HG03139 (cell line): ENCODE data around the gene HIVEP3.

Experiments
- ATAC-seq: cut with Tn5 transposase; IDR thresholded peaks from one replicate; pipeline ENCODE4 v1.9.1; 2021; ENCODE audit not compliant: unreplicated experiment

HIVEP3 gene

DNA sequence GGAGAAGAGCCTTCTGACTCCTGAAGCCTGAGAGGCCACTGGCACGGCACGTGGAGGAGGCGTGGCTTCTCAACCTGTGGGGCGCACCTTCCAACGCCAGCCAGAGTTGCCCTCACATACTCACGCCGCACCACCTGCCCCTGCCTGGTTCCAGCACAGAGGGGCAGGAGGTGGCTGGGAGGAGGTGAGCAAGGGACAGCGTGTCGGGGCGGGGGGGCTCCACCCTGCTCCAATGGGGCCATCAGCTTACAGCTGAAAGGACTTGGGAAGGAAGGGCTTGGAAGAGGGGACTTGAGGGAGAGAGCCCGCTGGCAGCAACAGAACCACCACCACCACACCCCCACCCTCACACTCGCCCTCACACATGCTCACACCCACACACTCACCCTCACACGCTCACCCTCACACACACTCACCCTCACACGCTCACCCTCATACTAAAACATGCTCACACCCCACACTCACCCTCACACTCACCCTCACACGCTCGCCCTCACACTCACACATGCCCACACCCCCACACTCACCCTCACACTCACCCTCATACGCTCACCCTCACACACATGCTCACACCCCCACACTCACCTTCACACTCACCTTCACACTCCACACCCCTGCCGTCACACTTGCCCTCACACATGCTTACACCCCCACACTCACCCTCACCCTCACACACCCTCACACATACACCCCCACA lies 392.7 kb downstream of the HIVEP3 start:
- no peak for ATAC-seq

DNA sequence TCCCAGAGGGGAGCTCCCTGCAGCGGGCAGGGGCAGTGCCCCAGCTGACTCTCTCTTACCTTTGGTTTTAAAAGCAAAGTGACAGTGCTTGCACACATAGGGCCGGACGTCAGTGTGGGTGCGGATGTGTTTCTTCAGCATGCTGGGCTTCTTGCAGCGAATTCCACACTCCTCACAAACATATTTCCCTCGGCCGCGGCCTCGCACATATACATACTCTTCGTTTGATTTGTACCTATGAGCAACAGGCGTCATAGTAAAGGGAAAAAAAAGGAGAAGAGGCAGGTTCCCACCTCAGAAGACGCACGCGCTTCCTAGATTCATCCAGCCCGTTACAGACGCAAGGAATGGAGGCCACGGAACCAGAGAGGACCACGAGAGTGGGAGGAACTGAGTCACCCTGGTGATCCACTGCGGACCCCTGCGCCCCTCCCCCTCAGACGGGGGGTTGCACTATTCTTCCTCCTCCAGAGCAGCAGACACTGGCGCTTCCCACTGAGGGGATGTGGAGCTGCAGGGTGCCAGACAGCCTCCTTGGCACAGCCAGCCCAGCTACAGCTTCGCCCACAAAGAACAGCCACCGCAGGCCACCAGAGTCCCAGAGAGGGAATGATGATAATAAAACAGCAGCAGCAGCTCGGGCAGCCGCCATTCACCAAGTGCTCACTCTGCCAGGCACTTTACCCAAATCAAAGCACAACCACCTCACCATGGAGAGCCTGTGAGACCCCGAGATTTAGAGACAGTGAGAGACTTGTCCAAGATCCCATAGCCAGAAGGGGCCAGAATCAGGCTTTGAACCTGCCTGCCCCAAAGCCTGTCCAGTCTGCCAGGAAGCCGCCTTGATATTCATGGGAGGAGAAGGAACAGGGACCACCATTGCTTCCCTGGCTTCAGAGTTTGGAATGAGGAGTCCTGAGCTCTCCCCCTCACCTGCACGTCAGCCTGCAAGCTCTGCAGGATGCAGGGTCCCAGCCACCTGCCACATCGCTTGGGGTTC lies 393.7 kb downstream of the HIVEP3 start:
- ATAC-seq: no peak

DNA sequence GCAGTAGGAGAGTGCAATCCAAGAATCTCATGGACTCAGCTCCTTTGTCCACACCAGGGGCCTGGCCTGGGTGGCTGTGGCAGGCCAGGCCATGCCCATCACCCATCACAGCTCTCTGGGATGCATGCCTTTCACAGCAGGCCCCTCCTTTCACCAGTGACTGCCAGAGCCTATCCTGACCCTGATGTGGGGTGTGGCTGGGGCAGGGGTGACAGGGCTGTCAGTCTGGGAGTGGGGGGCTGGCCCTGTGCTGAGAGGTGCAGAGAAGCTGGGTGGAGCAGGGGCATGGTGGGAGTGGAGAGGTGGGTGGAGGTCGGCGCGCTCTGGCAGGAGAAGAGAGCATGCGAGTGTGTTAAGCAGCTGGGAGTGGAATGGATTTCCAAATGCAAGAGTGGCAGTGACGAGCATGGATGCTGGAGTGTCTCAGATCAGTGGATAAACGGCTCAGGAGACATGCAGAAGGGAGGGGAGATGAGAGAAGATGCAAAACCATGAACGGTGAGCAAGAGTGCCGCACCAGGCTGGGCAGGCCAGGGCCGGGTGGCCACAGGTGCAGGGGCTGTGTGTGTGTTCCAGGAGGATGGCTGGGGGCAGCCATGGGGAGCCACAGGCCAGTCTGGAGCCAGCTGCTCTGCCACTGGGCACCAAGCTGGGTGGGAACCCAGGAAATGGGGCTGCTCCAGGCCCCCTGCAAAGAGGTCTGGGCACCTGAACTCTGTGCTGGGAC lies 394.6 kb downstream of the HIVEP3 start:
- ATAC-seq: no peak

DNA sequence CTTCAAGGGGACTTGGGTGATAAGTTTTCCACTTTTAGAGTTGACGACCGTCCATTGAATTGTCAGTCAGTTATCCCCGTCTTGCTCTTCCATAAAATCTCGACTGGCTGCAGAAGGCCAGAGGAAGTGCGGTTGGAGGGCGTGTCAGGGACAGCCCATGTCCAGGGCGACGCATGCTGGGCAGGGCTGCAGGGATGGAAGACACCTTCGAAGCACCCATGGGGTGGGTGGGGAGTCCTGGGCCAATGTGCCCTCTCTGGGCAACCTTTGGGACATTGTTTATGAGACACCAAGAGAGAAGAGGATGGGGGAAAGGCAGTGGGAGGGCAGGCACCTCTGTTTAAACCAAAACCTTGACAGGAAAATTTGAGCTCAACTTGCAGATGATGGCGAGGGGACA lies 395.7 kb downstream of the HIVEP3 start:
- ATAC-seq: no peak

DNA sequence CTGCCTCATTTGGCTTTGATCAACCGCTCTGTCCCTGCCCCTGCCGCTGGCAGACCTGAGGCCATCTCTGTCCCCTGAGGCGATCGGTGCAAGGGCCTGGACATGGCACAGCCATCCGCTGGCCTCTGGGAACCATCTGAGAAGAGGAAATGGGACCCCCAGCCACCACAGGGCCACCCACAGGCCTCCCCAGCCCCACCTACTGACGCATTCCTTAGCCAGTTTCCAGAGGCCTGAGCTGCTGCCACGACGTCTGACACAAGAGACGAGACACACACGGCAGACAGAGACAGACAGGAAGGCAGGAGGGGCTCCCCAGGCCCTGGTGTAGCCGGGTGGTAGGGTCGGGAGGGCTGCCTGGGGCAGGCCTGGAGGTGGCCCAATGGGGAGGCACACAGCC lies 397.0 kb downstream of the HIVEP3 start:
- ATAC-seq: no peak

DNA sequence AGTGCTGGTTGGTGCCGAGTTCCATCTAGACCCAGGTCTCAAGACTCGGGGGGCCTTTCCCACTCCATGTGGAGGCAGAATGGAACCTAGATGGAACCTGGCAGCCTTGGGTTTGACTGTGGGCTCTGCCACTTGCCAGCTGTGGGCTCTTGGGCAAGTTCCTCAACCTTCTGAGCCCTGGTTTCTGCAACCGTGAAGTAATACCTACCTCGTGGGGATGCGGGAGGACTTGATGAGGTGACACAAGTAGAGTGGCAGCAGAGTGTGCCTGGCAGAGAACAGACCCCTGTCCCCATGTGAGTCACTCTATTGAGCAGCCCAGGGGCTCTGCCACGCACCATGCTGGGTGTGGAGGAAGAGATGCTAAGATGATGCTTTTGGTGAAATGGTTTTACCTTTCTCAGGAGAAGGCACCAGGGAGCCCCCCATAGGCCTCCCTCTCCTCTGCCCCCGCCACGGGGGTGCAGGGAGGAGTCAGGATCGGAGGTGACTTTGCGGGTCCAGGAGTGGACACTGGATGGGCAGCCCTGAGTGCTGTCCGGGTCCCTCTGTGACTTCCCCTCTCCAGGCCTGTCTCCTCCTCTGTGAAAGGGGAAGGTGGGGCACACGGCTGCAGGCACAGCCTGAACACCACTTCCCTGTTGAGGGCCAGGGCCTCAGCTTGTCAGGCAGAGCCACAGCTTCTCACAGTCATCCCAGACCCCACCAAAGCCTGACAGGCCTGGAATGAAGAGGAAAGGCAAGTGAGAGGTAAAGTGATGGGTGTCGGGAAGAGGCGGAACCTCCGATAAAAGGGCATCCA lies 397.6 kb downstream of the HIVEP3 start:
- no peak for ATAC-seq

DNA sequence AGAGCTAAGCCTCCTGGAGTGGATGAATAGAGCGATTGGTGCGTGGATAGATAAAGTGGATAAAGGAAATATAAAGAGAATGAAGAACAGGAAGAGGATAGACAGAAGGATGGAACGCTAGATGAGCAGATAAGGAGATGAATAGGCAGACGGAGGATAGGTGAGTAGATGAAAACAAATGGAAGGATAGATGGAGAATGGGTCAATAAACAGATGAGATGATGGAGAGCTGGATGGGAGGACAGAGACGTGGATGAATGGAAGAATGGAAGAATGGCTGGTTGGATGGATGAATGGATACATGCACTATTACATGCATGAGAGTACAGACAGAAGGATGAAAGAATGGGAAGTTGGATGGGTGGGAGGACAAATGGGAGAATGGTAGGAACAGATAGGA lies 399.1 kb downstream of the HIVEP3 start:
- no peak for ATAC-seq

DNA sequence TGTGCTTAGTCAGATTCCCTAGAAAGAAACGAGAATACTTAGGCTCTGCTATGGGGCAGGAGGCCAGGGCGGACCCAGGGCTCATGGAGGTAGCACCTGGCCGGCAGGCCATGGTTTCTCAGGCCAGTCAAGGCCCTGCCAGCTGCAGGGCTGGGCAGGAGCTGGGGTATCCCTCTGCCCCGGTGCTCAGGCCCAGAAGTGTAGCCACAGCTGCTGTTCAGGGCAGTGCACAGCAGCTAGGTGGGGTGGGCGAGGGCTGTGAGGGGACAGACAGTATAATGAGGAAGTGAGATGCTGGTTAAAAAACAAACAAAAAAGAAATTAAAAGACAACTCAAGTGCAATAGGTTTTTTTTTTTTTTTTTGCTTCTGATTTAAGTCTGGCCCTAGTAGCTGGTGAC lies 400.3 kb downstream of the HIVEP3 start:
- no peak for ATAC-seq

DNA sequence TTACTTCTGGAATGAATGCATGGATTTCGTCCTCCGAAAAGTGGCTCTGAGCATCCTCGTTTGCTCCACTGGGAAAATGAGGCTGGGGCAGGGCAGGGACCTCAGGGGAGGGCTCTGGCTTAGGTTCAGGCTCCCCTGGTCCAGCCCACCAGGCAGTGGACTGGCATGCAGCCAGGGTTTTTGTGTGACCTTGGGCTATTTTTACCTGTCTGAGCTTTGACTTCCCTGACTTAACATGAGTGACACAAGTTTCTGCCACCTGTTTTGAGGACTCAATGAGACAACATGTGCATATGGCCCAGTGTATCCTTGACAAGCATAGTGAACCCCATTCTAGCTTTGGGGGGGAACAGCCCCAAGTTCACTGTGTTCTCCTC lies 401.7 kb downstream of the HIVEP3 start:
- ATAC-seq: no peak

DNA sequence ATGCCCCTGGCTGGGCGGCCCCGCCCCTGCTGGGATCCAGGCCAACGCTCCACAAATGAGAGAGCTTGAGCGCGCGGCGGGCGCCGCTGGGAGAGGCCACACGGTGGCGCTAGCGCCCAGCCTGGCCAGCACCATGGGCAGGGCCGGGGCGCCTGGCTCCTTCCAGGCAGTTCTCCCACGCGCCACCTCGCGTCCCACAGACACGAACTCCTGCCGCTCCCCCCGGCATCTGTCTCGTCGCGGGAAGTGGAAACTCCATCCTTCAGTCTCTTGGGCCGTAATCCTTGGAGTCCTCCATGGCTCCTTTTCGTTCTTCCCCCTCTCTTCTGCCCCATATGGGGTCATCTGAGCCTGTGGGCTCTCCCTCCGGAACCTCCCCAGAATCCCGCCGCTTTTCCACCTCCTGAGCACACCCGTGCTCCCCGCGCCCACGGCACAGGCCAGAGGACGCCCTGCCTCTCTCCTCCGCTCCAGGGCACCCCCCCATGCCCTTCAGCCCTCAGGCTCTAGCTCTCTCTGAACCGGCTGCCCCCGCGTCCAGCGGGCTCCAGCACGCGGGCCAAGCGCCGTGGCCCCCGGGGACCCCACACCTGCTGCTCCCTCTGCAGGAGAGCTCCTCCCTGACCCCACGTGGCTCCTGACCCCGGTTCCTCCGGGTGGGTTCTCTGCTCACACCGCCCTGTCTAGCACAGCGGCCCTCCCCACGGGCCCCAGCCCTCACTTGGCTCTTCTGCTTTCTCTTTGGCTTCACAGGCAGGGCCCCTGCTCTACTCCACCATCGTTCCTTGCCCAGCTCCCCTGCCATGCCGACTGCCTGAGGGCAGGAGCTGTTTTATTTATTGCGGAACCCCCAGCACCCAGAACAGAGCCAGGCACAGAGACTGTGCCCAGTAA lies 402.3 kb downstream of the HIVEP3 start:
- ATAC-seq: peak; percentile 47

DNA sequence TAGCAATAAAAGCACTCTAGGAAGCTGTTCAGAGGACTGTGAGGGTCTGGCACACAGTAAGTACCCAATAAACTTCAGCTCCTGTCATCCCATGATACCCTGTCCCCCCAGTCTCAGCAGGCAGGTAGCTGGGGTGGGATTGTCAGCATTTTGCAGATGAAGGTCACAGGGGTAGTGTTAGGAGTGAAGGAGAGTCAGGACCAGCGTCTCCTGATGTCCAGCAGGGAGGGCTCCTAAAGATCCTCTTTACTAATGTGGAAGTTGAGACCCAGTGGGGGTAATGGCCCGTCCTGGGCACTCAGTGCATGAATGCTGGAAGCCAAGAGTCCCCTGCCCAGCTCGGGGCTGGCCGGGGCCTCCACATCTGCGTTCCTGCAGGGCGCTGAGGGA lies 402.9 kb downstream of the HIVEP3 start:
- ATAC-seq: no peak

DNA sequence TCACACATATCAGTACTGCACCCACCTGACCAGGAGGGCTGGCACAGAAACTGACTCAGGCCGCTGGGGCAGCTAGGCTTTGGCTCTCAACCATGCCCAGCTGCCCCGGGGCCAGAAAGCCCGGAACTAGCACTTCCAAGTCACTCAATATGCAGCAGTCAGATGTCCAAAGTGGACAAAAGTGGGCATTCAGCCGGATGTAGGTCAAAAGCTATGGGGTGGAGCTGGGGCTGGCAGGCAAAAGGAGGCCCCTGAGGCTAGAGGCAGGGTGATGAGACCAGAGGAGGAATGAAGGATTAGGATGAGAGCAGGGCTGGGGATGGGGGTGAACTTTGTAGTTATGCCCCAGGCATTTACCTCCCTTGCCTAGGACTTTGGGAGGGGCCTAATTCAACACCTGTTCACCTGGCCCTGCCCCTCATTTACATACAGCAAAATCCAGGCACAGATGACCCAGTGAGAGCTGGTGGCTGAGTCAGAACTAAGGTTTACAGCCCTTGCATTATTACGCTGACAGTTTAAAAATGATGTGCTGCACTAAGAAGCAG lies 403.5 kb downstream of the HIVEP3 start:
- ATAC-seq: no peak

DNA sequence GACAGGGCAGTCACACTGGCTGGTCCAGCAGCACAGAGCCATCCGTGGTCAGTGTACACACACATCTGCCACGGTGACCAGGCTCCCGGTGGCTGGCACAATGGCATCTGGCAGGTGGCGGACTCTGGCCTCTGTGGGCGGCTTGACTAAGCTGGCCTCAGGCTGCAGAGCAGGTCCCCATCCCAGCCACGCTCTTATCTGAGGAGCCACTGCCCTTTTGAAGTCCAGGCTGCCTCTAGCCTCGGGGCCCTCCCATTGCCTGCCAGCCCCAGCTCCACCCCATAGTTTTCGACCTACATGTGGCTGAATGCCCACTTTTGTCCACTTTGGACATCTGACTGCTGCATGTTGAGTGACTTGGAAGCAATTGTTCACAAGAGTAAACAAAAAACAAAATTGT lies 404.3 kb downstream of the HIVEP3 start:
- ATAC-seq: no peak

DNA sequence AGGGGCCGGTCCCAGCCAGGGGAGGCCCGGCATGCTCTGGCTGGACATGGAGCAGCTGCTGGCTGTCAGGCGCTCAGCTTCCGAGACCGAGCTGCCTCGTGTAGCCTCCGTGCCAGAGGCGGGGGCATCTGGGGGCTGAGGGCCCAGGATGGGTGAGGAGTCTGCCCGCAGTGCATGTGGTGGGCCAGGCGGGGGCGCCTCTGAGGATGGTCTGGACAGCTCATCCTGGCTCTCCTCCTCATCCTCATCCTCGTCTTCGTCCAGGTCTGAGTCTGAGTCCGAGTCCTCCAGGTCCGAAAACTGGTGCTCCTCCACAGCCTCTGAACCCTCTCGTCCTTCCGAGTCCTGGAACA lies 405.4 kb downstream of the HIVEP3 start:
- ATAC-seq: no peak

DNA sequence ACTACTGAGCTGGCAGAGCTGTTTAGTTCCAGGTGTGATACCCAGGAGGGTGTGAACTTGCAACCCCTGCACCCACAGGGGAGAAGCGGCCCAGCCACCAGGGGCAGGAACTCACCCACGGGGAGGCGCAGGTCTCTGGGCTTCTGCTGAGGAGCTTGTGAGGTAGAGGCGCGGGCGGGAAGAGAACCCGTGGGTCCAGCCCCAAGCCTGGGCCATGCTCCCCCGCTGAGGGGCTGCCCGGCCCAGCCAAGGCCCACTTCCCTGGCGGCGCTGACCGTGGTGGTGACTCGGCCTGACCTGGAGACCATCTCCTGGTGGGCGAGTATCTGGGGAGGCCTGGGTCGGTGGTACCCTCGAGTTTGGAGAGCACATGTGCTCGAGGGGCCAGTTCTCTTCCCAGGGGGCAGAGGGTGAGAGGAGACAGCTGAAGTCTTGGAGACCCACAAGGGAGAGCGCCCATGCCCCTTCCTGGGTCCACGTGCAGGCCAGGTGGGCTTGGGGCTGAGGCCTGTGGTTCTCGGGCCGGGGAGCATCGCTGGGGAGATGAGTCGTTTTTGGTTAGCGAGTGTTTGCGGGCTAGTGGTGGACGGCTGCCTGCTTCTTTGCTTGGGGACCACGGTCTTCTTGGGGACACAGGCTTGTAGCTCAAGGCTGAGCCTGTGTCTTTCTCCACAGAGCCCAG lies 405.9 kb downstream of the HIVEP3 start:
- no peak for ATAC-seq

DNA sequence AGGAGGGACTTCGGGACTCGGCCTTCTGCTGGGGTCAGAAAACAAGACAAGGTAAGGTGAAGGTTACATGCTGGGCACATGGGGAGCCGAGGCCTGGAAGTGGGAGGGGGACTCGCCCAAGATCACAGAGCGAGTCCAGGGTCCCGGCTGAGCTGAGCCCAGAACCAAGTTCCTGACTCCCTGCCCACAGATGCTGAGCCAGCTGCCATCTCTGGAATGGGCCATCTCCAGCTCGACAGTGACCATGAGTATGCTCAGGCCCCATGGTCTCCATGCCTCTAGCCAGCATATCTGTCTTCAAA lies 407.5 kb downstream of the HIVEP3 start:
- no peak for ATAC-seq

DNA sequence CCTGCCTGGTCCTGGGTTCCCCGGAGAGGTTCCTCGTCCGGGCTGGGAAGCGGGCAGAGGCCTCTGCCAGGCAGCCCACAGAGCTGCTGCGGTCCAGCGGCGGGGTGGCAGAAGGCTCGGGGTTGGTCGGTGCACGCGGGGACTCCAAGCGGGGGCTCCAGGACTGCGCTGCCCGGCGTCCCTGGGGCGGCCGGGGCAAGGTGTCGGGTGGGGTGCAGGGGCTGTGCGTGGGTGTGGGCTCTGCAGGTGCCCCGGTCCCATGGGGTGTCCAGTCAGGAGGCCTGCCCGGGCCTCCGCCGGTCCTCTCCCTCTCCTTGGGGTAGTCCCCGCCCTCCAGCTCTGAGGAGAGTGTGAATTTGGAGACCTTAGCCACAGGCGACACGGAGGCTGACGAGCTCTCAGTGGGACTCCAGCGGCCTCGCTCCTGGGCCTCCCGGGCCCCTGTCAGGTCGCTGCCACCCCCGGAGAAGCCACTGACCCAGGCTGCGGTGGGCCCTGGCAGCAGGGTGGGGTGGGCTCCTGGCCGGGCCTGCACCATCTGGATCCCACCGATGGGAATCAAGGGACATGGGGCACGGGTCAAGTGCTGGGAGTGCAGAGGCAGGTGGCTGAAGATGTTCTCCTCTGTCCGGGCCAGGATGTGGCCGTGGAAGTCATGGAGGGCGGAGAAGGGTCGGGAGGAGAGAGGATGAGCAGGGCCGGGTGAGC lies 408.0 kb downstream of the HIVEP3 start:
- no peak for ATAC-seq

DNA sequence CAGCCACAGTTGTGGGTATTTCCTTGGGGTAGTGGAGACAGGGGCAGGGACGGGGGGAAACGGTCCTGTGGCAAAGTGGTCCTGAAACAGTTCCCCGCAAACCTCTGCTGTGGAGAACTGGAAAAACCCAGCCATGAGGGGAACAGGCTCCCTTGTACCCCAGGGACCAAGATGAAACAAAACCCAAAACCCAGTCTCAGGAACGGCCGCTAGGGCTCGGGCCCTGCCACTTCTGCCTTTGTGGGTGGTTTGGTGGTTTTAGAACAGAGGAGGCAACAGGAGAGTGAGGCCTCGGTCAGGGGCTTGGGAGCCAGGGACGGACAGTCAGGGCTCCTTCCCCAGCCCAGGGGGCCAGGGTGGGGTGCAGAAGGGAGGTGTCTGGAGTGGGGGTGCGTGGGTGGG lies 409.5 kb downstream of the HIVEP3 start:
- ATAC-seq: no peak

DNA sequence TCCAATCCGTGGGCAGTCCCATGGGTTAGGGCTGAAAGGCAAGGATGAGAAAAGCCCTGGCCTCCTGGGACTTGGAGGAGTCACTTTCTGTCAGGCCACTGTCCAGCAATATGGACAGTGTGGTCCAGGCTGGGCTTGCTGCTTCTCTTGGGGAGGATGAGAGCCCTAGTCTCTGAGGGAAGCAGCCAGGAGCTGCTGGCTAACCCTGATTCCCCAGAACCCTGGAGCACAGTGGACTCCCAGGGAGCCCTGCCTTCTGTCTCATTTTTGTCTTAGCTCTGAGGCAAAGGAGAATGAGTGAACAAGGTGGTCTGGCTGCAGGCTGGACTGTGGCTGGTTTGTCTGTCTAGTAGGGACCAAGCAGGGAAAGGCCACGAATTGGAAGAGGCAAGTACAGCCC lies 410.4 kb downstream of the HIVEP3 start:
- no peak for ATAC-seq
